SU-DHL-6 (cell line): ENCODE data around the gene GLIS2.

ENCODE experiments used
- H2AFZ ChIP-seq: fragments of 200-600 bp; sonication (generic); 2 replicates; pipeline ENCODE4 v1.6.1; 2014; ENCODE audit warnings: low read depth, mild to moderate bottlenecking, moderate library complexity, mixed read lengths, antibody characterized with exemption, low read length; ENCODE audit not compliant: severe bottlenecking
- H3F3A ChIP-seq: fragments of 200-600 bp; shearing (Covaris generic); 2 replicates; pipeline ENCODE4 v1.6.0; 2016; ENCODE audit warnings: antibody characterized with exemption, mild to moderate bottlenecking; ENCODE audit not compliant: insufficient read depth
- H3K27ac ChIP-seq: fragments of 200-600 bp; sonication (generic); 2 replicates; pipeline ENCODE4 v1.5.1; 2016; ENCODE audit warnings: low read depth, mild to moderate bottlenecking, low read length, moderate library complexity, mixed read lengths
- H3K27me3 ChIP-seq: fragments of 200-600 bp; sonication (generic), shearing (Covaris generic); 2 replicates; pipeline ENCODE4 v1.6.0; 2014; ENCODE audit warnings: mild to moderate bottlenecking, low read length
- H3K36me3 ChIP-seq: fragments of 200-600 bp; sonication (generic); 2 replicates; pipeline ENCODE4 v1.6.1; 2014; ENCODE audit warnings: mild to moderate bottlenecking, low read length, mixed read lengths
- H3K4me2 ChIP-seq: fragments of 300-600, 200-600 bp; shearing (Covaris generic), sonication (generic); 2 replicates; pipeline ENCODE4 v1.6.0; 2014; ENCODE audit warnings: low read length, low read depth, mild to moderate bottlenecking; ENCODE audit not compliant: poor library complexity, severe bottlenecking
- H3K4me3 ChIP-seq: fragments of 200-600 bp; sonication (generic); 2 replicates; pipeline ENCODE4 v1.5.1; 2014; ENCODE audit warnings: antibody characterized with exemption, low read length, mild to moderate bottlenecking, mixed read lengths; ENCODE audit not compliant: insufficient read depth, poor library complexity, severe bottlenecking
- H3K79me2 ChIP-seq: fragments of 200-600 bp; sonication (generic); 2 replicates; pipeline ENCODE4 v1.6.1; 2014; ENCODE audit warnings: mild to moderate bottlenecking, low read length, moderate library complexity; ENCODE audit not compliant: insufficient read depth
- H3K9ac ChIP-seq: fragments of 200-600 bp; sonication (generic); 2 replicates; pipeline ENCODE4 v1.7.0; 2014; ENCODE audit warnings: mild to moderate bottlenecking, low read length
- H3K9me2 ChIP-seq: fragments of 200-600 bp; sonication (generic); replicated peaks from 2 replicates; pipeline ENCODE4 v1.6.1; 2014; ENCODE audit warnings: low read length; ENCODE audit not compliant: insufficient read depth
- H3K9me3 ChIP-seq: fragments of 200-600 bp; sonication (generic); 2 replicates; pipeline ENCODE4 v1.6.1; 2014; ENCODE audit warnings: low read length, mixed read lengths; ENCODE audit not compliant: insufficient read depth
- H4K20me1 ChIP-seq: fragments of 200-600 bp; sonication (generic); 2 replicates; pipeline ENCODE4 v1.6.1; 2014; ENCODE audit warnings: low read depth, mild to moderate bottlenecking, antibody characterized with exemption, low read length, moderate library complexity, mixed read lengths
- CTCF ChIP-seq: fragments of 200-600 bp; sonication (generic); IDR thresholded peaks from one replicate; pipeline ENCODE4 v1.5.1; 2017; ENCODE audit warnings: antibody characterized with exemption, mild to moderate bottlenecking, low read length, moderate library complexity; ENCODE audit not compliant: insufficient read depth, poor library complexity, severe bottlenecking
- EZH2phosphoT487 ChIP-seq: fragments of 200-600 bp; sonication (generic), shearing (Covaris generic); conservative IDR thresholded peaks from 2 replicates; pipeline ENCODE4 v1.6.1; 2018; ENCODE audit warnings: mild to moderate bottlenecking, antibody characterized with exemption, low read length, moderate library complexity, mixed read lengths

GLIS2 gene

DNA sequence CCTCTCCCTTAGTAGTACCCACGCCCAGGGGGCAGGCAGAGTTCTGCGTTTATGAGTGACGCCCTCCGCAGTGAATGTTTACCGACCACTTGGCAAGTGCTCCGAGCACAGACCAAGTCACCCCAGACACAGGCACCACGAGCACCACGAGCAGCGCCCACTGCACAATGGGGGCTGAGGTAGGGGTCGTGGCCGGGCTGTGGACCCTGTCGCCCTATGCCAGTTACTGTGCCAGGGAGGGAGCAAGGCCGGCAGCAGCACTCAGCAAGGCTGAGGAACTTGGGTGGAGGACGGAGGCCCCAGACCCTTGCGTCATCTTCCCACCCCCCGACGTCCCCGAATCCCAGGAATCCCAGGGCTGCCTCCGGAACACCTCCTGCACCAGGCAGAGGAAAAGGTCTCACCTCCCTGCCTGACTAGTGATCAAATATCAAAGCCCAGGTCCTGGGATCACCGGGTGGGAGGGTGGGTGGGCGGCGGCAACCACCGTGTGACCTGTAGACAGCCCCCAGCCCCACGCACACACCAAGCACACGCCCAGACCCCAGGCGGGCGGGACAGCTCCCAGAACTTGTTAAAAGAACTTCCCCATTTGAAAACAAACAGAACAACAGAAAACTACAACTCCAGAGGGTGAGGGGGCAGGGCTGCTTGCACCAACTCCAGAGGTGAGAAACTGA lies 61.2 kb downstream of the GLIS2 start:
- no peaks in the 10 kb centered on the region for H3F3A ChIP-seq
- H3K36me3 ChIP-seq, result no peaks in the 10 kb centered on the region
- no peaks in the 10 kb centered on the region for H3K79me2 ChIP-seq
- H2AFZ ChIP-seq, result no peak overlapping the region
- peaks cover 3% of the 10 kb centered on the region; the same call in 1 of the 2 replicates for H4K20me1 ChIP-seq
- no peaks in the 10 kb centered on the region for H3K9me2 ChIP-seq
- no peak overlapping the region for H3K9ac ChIP-seq
- H3K27ac ChIP-seq, result no peak overlapping the region
- H3K4me2 ChIP-seq, result no peak overlapping the region
- H3K9me3 ChIP-seq, result no peaks in the 10 kb centered on the region
- H3K27me3 ChIP-seq, result no peaks in the 10 kb centered on the region
- TF ChIP-seq EZH2phosphoT487, result no peak
- no peak for TF ChIP-seq CTCF
- H3K4me3 ChIP-seq, result no peak overlapping the region

DNA sequence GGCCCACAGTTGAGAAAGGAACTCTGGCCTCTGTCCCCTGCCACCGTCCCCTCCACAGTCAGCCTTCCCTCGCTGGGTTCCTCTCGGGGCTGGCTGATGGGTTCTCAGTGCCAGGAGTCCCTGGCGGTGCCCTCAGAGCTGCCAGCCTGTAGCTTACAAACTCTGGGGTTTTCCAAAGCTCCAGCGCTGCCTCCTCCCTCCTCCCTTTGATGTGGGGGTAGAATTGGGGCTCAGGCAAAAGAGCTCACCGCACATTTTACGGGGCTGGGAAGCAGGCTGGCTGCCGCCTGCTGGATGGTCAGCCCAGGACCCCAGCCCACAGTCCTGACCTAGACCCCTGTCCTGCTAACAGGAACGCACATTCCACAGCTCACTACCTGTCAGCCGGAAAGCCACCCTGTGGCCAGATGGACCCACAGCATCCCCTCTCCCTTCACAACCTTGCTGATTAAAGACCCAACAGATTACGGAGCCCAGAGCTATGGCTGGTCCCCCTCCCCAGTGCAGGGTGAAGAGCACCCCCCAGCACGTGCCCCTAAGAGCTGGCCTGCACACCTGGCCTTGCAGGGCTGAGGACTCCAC lies 61.8 kb downstream of the GLIS2 start:
- Histone ChIP-seq H3K36me3 (no peaks in the 10 kb centered on the region), H2AFZ (no peak overlapping the region), H4K20me1 (no peaks in the 10 kb centered on the region)

DNA sequence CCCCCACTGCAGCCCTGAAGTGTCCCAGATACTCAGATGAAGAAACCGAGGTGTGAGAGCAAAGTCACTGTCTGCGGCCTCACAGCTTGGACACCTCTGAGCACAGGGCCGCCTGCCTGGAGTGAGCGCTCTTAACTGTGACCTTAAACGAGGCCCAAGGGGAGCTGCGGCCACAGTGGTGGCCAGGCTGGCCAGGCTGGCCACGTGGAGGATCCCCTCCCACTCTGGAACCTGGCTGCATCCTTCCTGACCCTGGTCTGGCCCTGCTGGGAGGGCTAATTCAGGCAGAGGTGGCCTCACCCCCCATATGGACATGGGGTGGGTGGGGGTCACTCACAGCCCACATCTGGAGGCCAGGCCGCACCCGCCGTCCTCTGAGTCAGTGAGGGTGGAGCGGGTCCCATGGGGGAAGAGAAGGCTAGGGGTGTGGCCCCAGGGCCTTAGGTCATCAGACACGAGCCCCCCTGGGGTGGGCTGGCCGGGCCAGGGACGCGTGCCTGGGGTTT lies 62.3 kb downstream of the GLIS2 start:
- Histone ChIP-seq H2AFZ (no peak overlapping the region), H3K36me3 (no peaks in the 10 kb centered on the region), H3K27ac (no peak overlapping the region), H3K9me3 (no peaks in the 10 kb centered on the region), H3K79me2 (no peaks in the 10 kb centered on the region), H3K4me2 (no peak overlapping the region), H3K9ac (no peak overlapping the region), H3K27me3 (no peaks in the 10 kb centered on the region), H3K4me3 (no peak overlapping the region), H3F3A (no peaks in the 10 kb centered on the region), H4K20me1 (no peaks in the 10 kb centered on the region), H3K9me2 (no peaks in the 10 kb centered on the region)
- TF ChIP-seq EZH2phosphoT487, result no peak

More for the DNA sequence above, 61.8 kb downstream of the GLIS2 start:
- no peak for TF ChIP-seq CTCF
- TF ChIP-seq EZH2phosphoT487, result no peak
- Histone ChIP-seq H3K9me2 (no peaks in the 10 kb centered on the region), H3F3A (no peaks in the 10 kb centered on the region), H3K9ac (no peak overlapping the region), H3K4me3 (no peak overlapping the region), H3K4me2 (no peak overlapping the region), H3K27me3 (no peaks in the 10 kb centered on the region), H3K9me3 (no peaks in the 10 kb centered on the region), H3K27ac (no peak overlapping the region), H3K79me2 (no peaks in the 10 kb centered on the region)
